Muscle layer of colon (tissue), 2 donors: ENCODE results near the gene KLHL13.
A peak's percentile ranks its signal among the peaks of the same experiment; 100 is the strongest.
"Not testable (repeated sequence)": the region's sequence is repeated elsewhere in the genome, so short reads cannot be mapped to it uniquely, and the experiment has no call there.

Source experiments
- H3K27ac ChIP-seq: one replicate; pipeline ENCODE4 v1.7.0; 2013; ENCODE audit warnings: low read depth, mild to moderate bottlenecking, low read length, moderate library complexity
- H3K27me3 ChIP-seq, 2 donors: one replicate each; pipeline ENCODE4 v1.7.0; 2013; ENCODE audit warnings: low read length in 2 of 2, mild to moderate bottlenecking in 2 of 2; ENCODE audit not compliant: insufficient read depth in 2 of 2, control insufficient read depth in 1 of 2
- H3K36me3 ChIP-seq: one replicate; pipeline ENCODE4 v1.7.0; 2013; ENCODE audit warnings: mild to moderate bottlenecking, low read length; ENCODE audit not compliant: insufficient read depth
- H3K4me1 ChIP-seq: one replicate; pipeline ENCODE4 v1.7.0; 2013; ENCODE audit warnings: mild to moderate bottlenecking, low read length; ENCODE audit not compliant: insufficient read depth
- H3K4me3 ChIP-seq, 2 donors: one replicate each; pipeline ENCODE4 v1.7.0; 2013; ENCODE audit warnings: low read length in 2 of 2, low read depth in 1 of 2, mild to moderate bottlenecking in 1 of 2, moderate library complexity in 1 of 2
- H3K9ac ChIP-seq: one replicate; pipeline ENCODE4 v1.7.0; 2013; ENCODE audit warnings: low read length
- H3K9me3 ChIP-seq: one replicate; pipeline ENCODE4 v1.7.0; 2013; ENCODE audit warnings: mild to moderate bottlenecking, low read length
- donor health status: abdominal sarcoma.
- donor health status: Adenocarcinoma of cecum.

Gene KLHL13

DNA sequence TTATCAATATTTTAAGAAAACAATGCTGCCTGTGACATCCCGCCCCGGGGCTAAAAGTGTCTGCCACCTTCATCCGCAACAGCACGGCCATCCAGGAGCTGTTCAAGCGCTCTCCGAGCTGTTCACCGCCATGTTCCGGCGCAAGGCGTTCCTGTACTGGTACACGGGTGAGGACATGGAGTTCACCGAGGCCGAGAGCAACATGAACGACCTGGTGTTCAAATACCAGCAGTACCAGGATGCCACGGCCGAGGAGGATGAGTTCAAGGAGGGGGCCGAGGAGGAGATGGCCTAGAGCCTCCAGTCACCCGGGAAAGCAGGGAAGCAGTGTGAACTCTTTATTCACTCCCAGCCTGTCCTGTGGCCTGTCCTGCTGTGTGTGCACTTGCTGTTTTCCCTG, 12.1 kb upstream of the KLHL13 start:
- Histone ChIP-seq H3K27ac (no peak overlapping the region), H3K9ac (no peak overlapping the region), H3K27me3 (peaks cover 0 to 6% of the 10 kb centered on the region in 2 donors), H3K36me3 (no peaks in the 10 kb centered on the region), H3K9me3 (no peaks in the 10 kb centered on the region), H3K4me3 (no peak overlapping the region), H3K4me1 (no peaks in the 10 kb centered on the region)

DNA sequence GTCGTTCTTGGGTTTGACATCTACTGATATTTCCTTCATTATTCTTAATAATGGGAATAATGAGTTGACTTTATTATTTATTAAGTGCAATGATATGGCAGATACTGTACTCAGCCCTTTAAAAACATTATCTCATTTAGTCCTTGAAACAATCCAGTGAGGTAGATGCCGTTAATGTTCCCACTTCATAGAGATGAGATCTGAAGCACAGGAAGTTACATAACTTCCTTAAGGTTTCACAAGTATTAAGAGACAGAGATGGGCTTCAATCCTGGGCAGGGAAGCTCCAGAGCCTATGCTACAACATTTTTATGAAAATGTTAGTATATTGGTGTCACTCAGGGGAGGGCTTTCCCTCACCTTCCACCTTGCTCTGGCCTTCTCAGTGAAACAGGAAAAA, 9.7 kb upstream of the KLHL13 start:
- Histone ChIP-seq H3K4me3 (no peak overlapping the region), H3K9me3 (no peaks in the 10 kb centered on the region), H3K27me3 (no peaks in the 10 kb centered on the region), H3K36me3 (no peaks in the 10 kb centered on the region), H3K4me1 (no peaks in the 10 kb centered on the region), H3K9ac (no peak overlapping the region), H3K27ac (no peak overlapping the region)

DNA sequence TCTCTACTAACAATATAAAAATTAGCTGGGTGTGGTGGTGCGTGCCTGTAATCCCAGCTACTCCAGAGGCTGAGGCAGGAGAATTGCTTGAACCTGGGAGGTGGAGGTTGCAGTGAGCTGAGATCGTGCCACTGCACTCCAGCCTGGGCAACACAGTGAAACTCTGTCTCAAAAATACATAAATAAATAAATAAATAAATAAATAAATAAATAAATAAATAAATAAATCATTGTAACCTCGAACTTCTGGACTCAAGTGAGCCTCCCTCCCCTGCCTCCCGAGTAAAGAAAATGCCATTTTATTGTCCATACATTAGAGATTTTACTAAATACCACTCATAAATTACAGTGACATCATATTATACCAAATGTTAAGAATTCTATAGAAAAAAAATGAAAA, 7.6 kb upstream of the KLHL13 start:
- H3K36me3 ChIP-seq, H3K4me3 ChIP-seq, H3K9ac ChIP-seq, H3K27me3 ChIP-seq, H3K4me1 ChIP-seq, H3K9me3 ChIP-seq, H3K27ac ChIP-seq: not testable (repeated sequence)

DNA sequence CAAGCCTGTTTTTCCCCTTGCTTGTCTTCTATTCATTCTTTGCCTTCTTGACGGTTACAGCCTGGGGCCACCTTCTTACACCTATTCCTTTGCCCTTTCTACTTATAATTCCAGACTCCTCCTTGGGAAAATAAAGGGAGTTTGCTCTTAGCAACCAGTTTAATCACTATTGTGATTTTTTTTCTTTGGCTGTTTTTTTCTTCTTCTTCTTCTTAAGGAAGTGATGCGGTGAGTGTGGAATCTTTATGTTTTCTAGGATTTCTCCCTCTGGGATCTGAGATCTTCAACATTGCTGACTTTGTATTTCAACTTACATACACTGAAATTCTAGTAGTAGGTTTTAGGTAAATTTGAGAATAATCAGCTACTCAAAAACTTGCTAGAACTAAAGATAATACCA, 1.1 kb upstream of the KLHL13 start:
- Histone ChIP-seq H3K9ac (no peak overlapping the region), H3K4me1 (no peaks in the 10 kb centered on the region), H3K27ac (no peak overlapping the region), H3K9me3 (no peaks in the 10 kb centered on the region), H3K27me3 (no peaks in the 10 kb centered on the region), H3K4me3 (no peak overlapping the region), H3K36me3 (no peaks in the 10 kb centered on the region)

DNA sequence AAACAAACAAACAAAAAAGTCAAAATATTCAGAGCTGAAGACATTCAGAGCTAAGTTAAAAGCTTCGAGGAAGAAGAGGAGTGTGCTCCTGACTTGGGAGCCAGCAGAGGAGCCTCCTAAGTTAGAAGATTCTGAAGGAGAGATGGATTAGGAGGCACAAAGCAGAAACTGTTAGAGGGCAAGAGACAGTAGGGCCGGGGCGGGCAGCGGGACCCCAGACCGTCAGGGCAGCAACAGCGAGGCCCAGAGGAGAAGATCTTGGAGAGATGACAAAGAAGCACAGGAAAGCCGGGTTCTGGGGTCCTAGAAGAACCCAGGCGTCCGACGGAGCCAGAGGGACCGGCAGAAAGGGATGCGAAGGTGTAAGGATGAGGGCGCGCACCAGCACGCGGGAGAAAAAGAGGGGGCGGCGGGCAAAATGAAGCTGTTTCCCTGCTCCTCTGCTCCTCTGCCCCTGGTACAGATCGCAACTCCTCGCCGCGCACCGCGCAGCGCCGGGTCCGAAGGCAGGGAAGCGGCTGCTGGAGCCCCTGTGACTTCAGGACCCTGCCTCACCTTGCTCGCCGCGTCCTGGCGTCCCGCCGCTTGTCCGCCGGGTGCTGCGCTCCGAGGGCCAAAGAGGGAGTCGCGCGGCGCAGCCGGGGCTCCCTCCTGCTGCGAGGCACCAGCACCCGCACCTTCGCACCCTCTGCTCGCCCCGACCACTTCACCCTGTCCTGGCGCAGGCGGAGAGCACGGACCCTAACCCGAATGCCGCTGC, 477 bp downstream of the KLHL13 start:
- H3K27me3 ChIP-seq: no peaks in the 10 kb centered on the region
- no peaks in the 10 kb centered on the region for H3K36me3 ChIP-seq
- no peaks in the 10 kb centered on the region for H3K4me1 ChIP-seq
- peak overlapping the region; percentile 48 to 51 for H3K4me3 ChIP-seq
- peak overlapping the region; percentile 37 for H3K27ac ChIP-seq
- H3K9me3 ChIP-seq: no peaks in the 10 kb centered on the region
- H3K9ac ChIP-seq: peak overlapping the region; percentile 47

DNA sequence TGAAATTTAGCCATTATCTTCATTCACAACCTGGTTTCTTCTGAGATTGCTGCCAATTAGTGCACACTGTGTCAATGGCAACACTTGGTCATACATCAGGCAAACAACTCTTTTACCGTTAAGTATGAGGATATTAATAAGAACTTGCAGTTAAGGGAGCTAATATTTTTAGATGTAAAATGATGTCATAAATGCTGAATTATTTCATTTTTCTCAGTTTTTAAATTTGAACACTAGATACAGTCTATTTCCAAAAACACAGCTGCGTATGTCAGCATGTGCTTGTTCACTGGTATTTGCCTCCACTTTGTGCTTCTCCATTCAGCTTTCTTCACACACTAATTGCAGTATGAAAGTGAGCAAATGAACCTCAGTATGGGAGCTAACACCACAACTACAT, 1.6 kb downstream of the KLHL13 start:
- Histone ChIP-seq H3K4me3 (no peak overlapping the region), H3K36me3 (no peaks in the 10 kb centered on the region), H3K4me1 (no peaks in the 10 kb centered on the region), H3K27ac (no peak overlapping the region), H3K27me3 (no peaks in the 10 kb centered on the region), H3K9ac (no peak overlapping the region), H3K9me3 (no peaks in the 10 kb centered on the region)

DNA sequence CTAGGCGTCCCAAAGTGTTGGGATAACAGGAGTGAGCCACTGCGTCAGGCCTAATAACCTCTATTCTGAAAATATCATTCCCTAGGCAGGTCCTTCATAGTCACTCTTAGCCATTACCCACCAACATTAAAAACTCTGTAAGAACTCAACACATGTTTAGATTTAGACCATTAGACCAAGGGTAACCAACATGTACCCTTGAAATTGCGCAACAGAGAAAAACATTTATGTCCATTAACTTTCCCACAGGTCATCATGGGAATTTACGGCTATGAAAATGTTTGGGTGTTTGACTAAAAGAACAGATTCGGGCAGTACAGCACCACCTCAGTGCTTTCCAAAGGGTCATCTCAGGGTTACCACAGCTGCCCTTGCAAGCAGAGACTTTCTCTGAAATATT, 7.5 kb downstream of the KLHL13 start:
- H3K9me3 ChIP-seq: no peaks in the 10 kb centered on the region
- no peaks in the 10 kb centered on the region for H3K36me3 ChIP-seq
- H3K4me1 ChIP-seq: no peaks in the 10 kb centered on the region
- no peaks in the 10 kb centered on the region for H3K27me3 ChIP-seq
- no peak overlapping the region for H3K9ac ChIP-seq
- H3K27ac ChIP-seq: no peak overlapping the region
- H3K4me3 ChIP-seq: no peak overlapping the region

DNA sequence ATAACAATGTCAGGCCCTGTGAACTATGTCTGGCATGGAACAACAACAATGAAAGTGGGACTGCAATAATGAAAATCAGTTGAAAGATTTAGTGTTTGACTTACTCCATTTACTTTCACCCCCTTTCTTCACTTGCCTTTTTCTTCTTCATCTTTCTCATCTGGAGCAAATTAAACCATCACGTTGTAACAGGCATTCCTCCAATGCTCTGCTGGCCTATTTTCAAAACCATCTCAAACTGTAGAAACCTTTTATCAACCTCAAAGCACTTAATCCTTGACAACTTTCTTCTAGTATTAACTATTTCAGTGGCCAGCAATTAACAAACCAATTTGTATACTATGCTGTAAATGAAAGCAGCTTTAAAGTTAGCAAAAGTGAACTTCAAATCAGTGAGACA, 8.3 kb downstream of the KLHL13 start:
- H3K9ac ChIP-seq: no peak overlapping the region
- no peaks in the 10 kb centered on the region for H3K4me1 ChIP-seq
- no peaks in the 10 kb centered on the region for H3K9me3 ChIP-seq
- no peak overlapping the region for H3K27ac ChIP-seq
- H3K36me3 ChIP-seq: no peaks in the 10 kb centered on the region
- H3K27me3 ChIP-seq: no peaks in the 10 kb centered on the region
- H3K4me3 ChIP-seq: no peak overlapping the region

DNA sequence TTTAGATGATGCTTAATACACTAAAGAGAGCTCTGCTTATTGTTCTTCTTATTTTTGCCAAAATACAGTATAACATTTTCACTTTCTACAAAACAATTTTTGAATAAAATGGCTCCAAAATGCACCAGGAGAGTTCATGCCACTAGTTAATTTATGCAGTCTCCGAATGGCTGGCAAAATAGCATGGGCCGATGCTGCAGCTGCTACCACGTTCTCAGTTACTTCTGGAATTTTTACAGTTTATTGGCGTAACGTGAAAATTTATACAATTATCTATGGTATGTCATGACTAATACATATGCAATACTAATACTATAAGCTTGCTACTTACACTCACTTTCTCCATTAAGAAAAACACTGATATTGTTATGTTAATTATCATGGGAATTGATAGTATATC, 16.5 kb downstream of the KLHL13 start:
- H3K9me3 ChIP-seq: no peaks in the 10 kb centered on the region
- no peak overlapping the region for H3K9ac ChIP-seq

DNA sequence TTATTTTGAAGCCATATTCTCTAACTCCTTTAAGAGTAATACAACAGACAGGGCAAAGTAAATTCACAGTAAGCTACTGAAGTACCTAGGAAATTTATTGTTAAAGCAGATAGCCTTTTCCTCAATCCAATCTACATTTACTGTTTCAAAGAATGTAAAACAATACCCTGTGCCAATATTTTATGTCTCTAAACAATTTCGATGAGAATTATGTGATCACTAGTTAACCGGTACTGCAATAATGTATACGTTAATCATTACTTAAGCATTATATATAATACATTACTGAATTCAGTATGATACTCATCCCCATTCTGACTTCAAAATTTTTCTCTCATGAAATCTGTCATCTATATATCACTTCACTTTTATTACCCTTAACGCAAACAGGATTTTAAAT, 28.5 kb downstream of the KLHL13 start:
- Histone ChIP-seq H3K9ac (no peak overlapping the region), H3K27ac (no peak overlapping the region), H3K36me3 (no peaks in the 10 kb centered on the region), H3K27me3 (no peaks in the 10 kb centered on the region), H3K4me3 (no peak overlapping the region), H3K4me1 (no peaks in the 10 kb centered on the region), H3K9me3 (no peaks in the 10 kb centered on the region)

More for the DNA sequence above, 16.5 kb downstream of the KLHL13 start:
- H3K36me3 ChIP-seq: no peaks in the 10 kb centered on the region
- H3K4me1 ChIP-seq: no peaks in the 10 kb centered on the region
- H3K27me3 ChIP-seq: no peaks in the 10 kb centered on the region
- no peak overlapping the region for H3K4me3 ChIP-seq
- no peak overlapping the region for H3K27ac ChIP-seq

DNA sequence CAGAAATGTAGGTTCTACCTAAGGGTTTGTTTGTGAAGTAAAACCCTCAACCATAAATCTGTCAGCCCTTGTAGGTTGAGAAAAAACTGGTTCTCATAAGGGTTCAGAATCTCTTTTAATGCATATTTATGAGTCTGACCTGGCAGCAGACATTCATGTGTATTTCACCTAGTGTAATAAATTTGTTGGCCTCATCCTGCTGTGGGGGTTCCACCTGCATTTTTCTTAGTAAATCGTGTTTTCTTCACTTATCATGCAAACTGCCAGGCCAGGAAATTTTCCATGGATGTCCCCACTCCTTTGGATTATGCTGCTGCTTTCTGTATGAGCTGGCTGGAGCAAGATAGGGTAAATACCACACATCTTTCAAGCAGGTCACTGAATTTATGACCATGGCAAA, 42.4 kb downstream of the KLHL13 start:
- Histone ChIP-seq H3K4me1 (no peaks in the 10 kb centered on the region), H3K9me3 (no peaks in the 10 kb centered on the region), H3K4me3 (no peak overlapping the region), H3K36me3 (no peaks in the 10 kb centered on the region), H3K27ac (no peak overlapping the region), H3K27me3 (no peaks in the 10 kb centered on the region), H3K9ac (no peak overlapping the region)

DNA sequence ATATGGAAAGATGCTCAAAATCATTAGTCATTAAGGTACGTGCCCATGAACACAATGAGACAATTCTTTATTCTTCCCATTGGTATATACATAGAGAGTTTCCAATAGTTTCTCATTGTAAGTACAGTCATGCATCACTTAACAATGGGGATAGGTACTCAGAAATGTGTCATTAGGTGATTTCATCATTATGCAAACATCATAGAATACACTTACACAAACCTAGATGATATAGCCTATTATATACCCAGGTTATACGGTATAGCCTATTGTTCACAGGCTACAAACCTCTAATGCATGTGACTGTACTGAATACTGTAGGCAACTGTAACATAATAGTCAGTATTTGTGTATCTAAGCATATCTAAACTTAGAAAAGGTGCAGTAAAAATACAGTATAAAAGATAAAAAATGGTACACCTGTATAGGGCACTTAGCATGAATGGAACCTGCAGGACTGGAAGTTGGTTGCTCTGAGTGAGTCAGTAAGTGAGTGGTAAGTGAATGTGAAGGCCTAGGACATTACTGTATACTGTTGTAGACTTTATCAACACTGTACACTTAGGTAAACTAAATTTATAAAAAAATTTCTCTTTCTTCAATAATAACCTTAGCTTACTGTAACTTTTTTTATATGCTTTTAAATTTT, 49.6 kb downstream of the KLHL13 start:
- Histone ChIP-seq H3K4me1 (no peaks in the 10 kb centered on the region), H3K27me3 (no peaks in the 10 kb centered on the region), H3K9me3 (no peaks in the 10 kb centered on the region), H3K27ac (no peak overlapping the region), H3K4me3 (no peak overlapping the region), H3K9ac (no peak overlapping the region), H3K36me3 (no peaks in the 10 kb centered on the region)
